ENCODE results near the gene IQCK.

GRCh38 chr16:19765860-19766553 lies 47.9 kb downstream of the IQCK start:
- TF ChIP-seq CTCF (IDR thresholded peaks at IDR 0.05 in 8 of 11, conservative IDR thresholded peaks at IDR 0.05 in 3 of 11) (no peak), POLR2A (IDR thresholded peaks at IDR 0.05) (no peak)
